HG03159 (cell line): ENCODE measurements around the gene LYST.

Experiments used
- ATAC-seq: cut with Tn5 transposase; IDR thresholded peaks from one replicate; pipeline ENCODE4 v1.9.1; 2021; ENCODE audit warnings: mild to moderate bottlenecking, moderate library complexity; ENCODE audit not compliant: unreplicated experiment

The LYST gene

DNA sequence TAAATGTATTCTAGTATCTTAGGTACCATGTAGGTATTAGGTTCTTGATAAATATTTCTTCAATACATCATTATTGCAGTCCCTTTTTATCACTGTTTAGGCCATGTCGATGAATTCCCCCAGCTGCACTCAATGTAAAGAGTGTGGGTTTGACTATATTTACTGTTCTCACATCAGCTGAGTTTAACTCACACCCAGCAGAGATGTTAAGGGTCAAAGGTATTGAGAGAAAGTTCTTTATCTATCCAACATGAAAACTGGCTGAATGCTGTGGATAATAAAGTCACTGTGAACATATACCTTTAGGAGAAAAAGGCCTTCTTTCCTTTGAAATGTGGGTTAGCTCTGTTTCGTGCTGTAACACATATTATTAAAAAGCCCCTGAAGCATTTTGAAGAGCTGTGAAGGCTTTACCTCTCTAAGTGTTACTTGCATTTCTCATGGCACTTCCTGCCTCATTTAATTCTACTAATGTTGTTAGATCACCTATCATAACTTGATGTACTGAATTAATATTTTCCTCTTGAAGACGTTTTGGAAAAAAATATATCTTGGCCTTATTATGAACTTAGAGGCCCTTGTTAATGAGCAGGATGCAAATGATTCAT, 19.1 kb upstream of the LYST start:
- no peak for ATAC-seq

DNA sequence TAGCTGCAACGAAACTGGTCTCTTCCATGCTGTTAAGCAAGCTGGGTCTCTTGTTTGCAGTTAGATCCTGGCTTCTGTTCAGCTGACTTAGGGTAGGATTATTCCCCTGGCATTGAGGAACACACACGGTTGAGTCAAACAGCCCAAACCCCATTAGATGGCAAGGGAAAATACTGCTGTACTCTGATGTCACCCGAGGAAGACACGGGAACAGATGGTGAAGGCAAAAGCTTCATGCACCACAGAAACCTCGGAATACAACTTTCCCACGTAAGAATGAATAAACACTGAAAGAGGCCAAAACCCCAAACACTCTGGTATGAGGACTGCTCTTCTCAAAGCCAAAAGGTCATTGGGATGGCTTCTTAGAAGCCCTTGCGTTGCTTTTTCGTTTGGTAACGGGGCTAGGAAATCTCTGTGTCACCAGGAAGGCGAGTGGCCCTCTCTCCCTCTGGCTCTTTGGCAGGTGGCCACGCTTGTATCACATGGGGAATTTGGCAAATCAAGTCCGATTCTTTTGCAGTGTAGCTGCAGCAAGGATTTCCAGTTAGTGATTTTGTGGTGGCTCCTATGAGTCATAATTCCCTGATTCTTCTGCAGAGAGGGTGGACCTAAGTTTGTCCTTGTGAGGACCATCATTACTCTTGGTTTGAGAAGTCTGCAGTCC, 16.7 kb upstream of the LYST start:
- no peak for ATAC-seq

DNA sequence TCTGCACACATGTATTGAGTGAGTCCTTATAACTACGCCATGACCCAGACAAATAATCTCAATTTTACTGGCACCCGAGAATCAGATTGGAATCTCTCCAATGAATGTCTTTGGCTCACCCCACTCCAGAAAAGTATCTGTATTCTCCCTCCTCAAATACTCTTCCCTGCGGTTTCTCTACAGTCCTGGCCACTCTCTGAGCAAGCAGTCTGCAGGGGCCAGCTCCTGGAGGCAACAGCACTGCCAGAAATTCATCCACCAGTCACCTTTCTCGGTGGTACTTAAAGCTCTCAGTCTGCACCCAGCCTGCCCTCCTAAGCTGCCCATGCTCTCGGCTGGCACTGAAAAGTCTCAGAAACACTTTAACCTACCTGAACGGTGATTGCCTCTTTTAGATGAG, 16.1 kb upstream of the LYST start:
- ATAC-seq = no peak

DNA sequence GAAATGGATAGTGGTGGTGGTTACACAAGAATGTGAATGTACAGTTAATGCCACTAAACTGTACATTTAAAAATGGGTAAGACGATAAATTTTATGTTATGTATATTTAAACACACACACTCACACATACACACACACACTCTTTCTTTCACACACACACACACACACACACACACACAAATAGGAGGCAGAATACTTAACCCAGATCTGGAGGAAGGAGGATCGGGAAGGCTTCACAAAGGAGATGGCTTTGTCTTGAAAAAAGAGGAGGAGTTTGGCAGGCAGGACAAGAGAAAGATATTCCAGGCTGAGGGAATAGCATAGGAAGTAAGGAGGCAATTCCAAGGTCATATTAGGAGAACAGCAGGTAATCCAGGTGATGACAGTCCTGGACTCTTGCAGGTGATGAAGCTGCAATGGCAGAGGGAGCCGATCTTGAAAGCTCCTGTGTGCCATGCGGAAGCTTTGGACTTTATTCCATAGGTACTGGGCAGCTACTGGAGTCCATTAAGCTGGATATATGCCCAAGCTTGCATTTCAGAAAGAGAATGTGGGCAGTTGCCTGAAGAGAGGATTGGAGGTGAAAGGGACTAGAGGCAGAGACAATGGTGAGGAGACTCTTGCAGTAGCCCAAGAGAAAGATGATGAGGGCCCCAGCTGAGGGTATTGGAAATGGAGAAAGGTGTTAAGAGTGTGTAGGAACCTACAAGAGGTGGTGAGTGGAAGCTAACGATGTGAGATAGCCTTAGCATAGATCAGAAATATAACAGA, 15.4 kb upstream of the LYST start:
- ATAC-seq = no peak

DNA sequence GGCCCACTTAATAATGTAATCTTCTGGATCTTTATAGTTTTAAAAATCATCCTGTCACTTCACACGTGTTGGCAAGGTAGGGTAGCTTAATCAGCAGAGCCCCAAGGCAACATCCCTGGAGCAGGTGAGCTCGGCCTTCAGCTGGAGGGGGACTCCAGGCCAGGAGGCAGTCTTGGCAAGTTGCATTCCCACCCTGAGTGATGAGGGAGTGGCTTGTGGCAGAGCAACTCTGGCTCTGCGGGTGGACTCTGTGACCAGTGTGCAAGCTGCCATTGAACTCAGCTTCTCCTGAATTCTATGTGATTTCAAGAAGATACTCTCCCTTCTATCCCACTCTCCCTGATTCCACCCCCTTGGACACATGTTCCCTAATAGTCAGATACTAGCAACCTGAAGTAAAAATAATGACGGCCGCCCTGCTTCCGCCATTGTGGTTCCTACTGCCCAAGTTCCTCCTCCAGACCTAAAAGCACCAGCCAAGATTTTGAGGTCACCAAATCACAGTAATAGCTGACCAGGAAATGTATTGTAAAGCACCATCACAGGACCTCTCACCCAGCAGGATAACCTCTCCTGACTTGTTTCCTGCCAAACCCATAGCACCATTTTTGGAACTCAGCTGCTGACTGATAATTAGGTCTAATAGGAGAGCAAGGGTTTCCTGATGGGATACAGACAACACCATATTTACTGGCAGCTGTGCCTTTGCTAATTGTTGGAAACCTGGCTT, 11.5 kb upstream of the LYST start:
- no peak for ATAC-seq

DNA sequence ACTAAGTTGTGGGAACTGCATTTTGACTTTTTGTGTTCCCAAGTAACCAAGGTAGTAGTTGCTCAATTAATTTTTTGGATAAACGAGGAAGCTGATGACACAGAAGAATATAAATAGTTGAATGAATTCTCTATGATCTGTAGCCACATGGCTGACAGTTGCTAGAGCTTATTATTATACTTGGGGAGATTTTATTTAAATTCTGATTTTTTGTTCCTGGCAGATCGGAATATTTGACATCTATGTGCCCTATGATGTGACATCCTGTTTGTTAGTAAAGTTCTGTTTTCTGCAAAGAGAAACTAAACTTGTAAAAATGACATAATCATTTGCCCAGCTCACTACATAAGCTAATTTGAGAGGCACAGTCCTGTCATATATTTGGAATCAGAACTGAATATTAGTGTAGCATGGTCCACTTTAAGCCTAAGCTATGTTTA, 9.7 kb upstream of the LYST start:
- no peak for ATAC-seq

DNA sequence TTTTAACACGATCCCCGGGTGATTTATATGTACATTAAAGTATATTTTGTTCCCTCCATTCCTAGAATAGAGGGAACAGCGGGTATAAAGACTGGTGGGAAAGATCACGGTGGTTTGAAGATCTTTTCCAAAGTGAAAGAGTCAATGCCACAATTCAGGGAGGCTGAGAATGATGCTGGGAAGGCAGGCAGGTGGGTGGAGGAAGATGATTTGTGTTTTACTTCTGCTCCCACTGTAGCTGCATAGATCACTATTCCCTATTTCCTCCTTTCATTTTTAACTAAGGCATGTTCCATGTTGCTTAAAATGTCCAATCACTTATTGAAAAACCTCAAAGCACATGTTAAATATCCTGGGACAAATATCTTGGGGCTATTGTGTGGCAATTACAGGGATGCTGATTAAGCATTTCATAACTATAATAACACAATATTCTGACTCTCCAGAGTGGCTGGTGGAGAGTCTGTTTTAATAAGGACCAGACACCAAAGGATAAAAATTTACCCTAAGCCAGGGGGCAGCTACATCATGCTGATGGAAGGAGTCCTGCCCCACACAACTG, 8.4 kb upstream of the LYST start:
- no peak for ATAC-seq

DNA sequence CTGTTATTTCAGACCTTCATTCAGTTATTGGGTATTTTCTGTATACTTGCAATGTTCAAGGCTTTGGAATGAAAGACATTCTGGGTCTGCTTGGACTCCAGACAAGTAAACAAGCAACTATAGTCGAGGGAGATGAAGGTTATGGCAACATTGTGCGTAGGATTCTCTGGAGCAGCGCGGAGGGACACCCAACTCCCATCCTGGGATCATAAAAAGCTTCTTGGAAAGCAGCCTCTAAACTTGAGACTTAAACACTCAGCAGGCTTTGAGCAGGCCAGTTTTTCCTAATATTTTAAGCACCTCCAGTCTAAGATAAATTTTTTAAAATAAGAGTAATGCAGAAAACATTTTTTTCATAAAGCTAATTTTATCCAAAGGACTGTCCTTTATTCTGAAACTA, 7.6 kb upstream of the LYST start:
- ATAC-seq = no peak

DNA sequence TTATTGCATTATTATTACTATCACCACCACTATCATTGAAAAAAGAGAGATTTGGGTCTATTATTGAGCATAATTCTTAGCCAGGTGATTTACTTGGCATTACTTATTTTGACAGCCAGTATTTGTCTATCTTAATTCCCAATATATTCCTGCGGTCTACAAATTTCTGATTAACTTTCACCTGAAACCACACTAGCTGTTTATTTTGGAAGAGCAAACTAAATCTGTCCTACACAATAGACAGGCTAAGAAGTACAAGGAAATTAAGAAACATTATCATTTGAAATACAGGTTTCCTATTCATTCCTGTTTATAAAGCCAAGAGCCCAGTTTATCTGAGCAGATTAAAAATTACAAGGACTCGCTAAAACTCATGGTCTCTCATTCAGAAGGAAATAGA, 6.9 kb upstream of the LYST start:
- ATAC-seq = no peak

DNA sequence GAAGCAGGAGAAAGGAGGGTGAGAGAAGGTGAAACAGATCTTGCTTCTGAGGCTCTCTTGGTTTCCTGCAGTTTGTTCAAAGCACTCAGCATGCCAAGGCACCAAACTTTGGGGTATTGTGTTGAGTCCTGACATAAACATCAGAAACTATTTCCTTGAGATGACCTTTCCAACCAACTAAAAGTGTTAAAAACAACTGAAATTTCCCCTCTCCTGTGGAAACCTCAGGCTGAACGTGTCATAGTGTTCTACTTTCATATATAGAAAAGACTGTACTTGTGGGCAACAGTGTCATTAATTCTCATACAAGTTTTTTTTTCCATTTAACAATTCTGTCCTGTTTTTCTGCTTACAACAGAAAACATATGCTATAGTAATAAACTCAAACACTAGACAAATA, 6.3 kb upstream of the LYST start:
- no peak for ATAC-seq

DNA sequence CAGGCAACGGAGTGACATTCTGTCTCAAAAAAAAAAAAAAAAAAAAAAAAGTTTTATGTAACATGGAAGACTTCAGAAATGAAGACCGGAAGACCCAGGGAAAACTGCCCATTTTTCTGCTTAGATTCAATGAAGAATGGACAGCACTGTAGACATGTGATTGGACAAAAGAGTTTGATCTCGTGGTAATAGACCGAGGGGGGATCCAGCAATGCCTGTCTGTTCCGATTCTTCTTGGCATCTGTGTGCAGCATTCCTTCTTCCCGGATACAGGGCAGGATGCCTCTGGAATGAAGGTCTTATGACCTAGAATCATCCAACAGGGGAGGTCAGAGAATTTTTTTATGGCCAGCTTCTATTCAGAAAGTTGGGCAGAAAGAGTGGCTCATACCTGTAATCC, 5.6 kb upstream of the LYST start:
- ATAC-seq = no peak

DNA sequence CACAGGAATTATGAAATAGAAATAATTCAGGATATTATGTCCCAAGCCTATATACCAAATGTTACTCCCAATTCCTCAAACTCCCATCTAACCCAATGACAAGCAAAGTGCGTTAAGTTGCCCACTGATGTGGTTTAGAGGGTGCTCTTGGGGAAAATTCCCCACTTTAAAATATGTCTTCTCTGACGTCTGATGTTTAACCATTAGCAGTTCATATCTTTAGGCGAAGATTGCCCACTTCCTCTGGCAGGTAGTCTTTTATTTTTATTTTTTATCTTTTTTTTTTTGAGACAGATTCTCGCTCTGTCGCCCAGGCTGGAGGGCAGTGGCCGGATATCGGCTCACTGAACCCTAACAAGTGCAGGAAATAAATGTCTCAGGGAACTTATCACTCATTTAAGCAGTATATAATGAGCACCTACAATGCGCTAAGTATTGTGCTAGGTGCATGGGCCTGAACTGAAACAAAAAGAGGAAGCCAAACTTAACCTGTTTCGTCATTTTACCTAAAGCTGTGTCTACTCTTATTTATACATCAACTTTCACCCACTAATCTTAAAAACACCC, 1.3 kb upstream of the LYST start:
- peak; percentile 28 for ATAC-seq

DNA sequence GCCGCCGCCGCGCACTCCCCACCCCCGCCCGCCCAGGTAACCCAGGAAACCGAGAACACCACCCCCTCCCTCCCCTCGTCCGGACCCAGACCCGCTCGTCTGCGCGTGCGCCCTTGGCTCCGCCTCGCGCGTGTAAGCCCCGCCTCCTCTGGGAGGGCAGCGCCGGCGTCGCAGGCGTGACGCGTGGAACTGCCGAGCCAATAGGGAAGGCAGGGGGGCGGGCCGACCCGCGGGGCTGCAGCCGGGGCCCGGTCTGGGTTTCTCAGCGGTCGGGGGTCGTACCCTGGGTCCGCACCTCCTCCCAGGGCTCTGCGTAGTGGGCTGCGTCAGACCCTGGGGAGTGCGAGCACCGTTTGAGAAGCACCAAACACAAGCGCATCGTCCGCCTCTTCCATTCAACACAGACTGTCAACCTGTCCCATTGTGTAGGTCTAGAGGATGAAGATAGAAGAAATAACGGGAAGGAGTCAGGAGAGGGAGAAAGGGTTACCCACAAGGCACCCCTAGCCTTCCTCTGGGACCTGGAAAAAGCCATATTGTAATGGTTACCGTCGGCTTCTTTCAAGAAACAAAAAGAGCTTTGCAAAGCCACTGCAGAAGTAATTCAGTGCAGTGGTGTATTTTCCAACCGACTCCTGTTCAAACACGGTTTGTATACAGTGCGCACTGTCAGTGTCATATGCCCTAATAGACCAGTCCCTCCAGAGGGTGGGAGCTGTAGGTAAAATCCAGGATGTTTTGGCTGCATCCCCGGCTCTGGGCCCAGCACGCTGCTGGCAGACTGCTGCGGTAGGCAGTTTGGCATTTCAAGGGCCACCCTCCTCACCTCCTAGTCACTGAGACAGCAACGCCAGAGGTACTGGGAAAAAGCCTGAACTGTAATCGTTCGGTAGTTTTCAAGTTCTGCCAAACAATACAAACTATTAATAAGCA, 473 bp upstream of the LYST start:
- ATAC-seq = peak; percentile 77

DNA sequence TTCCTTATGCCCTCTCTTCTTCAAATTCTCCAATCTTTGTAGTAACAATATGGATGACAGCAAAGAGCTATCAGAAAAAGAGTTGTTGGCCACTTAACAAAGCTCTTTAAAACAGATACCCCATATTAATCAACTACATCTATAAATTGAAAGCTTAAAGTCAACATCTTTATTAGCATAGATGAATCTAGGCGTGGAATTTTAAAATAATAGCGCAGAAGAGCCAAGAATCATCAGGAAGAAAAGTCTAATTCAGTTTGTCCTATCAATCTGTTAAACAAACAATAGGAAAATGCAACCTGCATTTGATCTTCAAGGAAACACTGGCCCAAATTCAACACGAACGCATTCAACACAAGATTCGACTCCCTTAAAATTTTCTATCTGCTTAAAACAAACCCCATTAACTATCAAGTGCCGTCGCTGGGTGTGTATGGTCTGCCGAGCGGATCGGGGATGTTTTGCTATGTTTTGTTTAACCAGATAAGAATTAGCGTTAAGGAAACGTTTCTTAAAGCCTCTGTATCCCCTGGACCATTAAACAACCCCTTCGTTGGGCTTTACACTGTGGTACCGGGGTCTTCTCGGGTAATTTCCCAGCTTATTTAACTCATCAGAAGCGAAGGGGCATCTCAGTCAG, 1.0 kb downstream of the LYST start:
- peak; percentile 0 for ATAC-seq

DNA sequence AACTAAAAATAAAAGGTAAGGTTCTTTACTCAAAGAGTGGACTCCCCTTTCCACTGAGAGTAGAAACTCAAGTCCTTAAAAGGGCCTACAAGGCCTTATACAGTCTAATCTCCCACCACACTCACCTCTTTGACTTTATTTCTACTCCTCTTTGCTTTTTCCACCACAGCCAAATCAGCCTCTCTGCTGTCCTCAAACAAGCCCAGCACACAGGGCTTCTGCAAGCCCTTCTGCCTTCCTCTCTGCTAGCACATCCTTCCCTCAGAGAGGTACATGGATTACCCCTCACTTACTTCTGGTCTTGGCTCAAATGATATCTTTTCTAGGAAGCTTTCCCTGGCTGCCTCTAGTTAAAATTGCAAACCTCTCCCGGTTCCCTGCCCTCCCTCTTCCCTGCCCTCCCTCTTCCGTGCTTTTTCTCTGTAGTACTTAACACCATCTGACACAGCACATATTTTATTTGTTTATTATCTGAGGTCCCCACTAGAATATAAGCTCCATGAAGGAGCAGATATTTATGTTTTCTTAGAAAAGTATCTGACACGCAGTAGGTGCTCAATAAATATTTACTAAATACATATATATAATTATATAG, 1.7 kb downstream of the LYST start:
- ATAC-seq = no peak

DNA sequence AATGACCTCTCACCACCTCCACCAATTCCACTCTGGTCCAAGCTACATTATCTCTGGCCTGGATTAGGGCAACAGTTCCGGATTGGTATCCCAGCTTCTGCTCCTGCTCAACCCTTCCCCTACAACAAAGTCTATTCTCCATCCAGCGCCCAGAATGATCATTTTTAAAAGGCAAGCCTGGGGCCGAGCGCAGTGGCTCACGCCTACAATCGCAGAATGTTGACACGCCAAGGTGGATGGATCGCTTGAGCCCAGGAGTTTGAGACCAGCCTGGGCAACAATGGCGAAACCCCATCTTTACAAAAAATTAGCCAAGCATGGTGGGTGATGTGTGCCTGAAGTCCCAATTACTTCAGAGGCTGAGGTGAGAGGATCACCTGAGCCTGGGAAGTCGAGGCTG, 2.2 kb downstream of the LYST start:
- no peak for ATAC-seq

DNA sequence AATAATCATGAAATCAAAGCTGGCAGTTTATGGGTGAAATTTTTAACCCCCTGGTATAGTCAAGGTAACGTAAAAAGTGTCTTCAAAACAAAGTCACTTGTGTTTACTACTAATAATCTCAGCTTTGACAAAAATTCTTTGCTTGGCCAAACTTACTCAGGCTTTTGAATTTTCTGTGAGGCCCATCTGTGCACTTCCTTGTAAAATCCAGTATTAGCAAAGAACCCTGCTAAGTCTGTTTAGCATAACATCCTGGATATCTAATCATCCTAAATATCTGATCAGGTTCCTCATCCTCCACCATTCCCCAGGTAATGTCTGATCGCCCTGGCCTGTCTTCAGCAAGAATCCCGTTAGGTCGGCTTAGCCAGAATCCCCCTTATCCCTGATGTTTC, 3.0 kb downstream of the LYST start:
- ATAC-seq = no peak

DNA sequence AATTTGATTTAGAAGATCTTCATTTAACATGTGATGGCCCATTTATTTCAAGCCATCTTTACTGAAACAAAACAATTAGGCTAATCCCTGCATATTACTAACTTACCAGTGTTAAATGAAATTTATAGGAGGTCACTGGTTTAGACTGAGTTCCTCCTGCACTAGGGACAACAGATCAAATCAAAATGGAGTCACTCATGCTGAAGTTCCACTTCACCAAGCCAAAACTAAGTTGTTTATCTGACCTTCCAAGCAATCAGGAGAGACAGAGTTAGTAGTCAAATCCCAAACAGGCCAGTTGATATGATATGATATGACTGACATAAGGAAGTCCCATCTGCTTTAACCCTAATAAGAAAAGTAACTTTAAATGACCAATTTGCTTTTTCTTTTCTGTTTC, 4.8 kb downstream of the LYST start:
- no peak for ATAC-seq

DNA sequence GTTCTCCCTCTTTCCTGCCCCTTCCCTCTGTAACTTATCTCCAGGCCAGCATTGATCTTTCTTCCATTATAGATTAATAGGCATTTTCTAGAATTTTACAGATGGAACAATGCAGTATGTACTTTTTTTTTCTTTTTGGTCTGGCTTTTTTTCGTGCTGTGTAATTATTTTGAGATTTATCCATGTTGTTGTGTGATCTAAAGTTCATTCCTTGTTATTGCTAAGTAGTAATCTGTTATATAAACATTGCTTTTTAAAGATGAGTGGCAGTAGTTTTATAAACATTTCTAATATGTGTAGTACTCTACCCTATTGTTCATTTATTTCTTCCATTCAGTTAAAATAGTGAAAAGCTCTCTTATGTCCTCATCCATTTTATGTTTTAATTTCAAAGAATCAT, 5.9 kb downstream of the LYST start:
- no peak for ATAC-seq
